ENCODE data around the gene NBR1.
"Not testable (repeated sequence)": the region's sequence is repeated elsewhere in the genome, so short reads cannot be mapped to it uniquely, and the experiment has no call there.

NBR1 gene

GRCh38 chr17:43170766-43171585 lies at the start of gene NBR1:
Gene NBR1, plus strand, starts transcription at chr17:43171214. Its CDS starts 4,586 bp downstream, at chr17:43175800.
- peak; percentile 92 for DNase-seq

GRCh38 chr17:43125133-43125966 lies 45.7 kb upstream of the NBR1 start, which contains the start of gene BRCA1:
Gene BRCA1, minus strand, starts transcription at chr17:43125364. Its CDS starts 1,268 bp downstream, at chr17:43124096.
- DNase-seq = peak; percentile 91

DNA sequence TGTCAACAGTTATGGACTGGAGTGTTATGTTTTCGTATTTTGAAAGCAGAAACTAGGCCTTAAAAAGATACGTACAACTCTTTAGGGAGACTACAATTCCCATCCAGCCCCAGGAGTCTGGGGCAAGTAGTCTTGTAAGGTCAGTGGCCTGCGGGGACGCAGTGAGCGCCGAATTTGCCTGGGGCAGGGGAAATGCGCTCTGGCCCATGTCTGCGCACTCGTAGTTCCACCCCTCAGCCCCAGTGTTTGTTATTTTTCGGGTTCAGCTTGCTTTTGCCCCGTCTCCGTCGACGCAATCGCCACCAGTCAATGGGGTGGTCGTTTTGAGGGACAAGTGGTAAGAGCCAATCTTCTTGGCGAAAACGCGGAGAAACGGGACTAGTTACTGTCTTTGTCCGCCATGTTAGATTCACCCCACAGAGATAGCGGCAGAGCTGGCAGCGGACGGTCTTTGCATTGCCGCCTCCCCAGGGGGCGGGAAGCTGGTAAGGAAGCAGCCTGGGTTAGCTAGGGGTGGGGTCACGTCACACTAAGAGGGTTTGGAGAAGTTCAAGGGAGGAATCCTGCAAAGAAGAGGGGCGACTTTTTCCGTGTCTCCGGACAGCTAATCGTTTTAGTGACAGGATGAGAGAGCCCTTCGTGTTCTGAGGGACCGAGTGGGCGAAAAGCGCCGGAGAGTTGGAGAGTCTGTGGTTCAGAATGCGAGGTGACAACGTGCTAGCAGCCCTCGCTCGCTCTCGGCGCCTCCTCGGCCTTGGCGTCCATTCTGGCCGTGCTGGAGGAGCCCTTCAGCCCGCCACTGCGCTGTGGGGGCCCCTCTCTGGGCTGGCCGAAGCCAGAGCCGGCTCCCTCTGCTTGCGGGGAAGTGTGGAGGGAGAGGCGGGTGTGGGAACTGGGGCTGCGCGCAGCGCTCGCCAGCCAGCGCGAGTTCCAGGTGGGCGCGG lies 44.8 kb upstream of the NBR1 start:
- no peak for DNase-seq

GRCh38 chr17:43126911-43127290 lies 44.1 kb upstream of the NBR1 start:
- DNase-seq = no peak

- not testable (repeated sequence) for DNase-seq
Observed at GRCh38 chr17:43127333-43127876, 43.6 kb upstream of the NBR1 start.

GRCh38 chr17:43129671-43130010 lies 41.4 kb upstream of the NBR1 start:
- no peak for DNase-seq

DNA sequence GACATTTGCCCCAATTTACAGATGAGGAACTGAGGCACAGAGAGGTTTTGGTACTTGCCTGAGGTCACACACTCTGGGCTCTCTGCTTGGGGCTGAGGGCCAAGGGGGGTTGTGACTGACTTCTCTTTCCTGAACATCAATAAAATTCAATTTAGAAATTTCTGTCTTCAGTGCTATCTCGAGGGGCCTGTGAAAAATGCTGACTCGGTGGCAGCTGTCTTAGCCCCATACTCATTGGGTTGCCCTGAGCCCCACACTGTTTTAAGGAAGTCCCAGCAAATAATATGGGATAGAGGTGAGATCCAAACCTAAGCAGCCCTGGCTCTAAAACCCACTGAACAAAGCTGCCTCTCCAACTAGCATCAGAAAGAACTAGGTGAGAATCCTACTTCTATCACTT lies 38.9 kb upstream of the NBR1 start:
- no peak for DNase-seq

GRCh38 chr17:43133439-43133838 lies 37.6 kb upstream of the NBR1 start:
- DNase-seq = not testable (repeated sequence)

DNA sequence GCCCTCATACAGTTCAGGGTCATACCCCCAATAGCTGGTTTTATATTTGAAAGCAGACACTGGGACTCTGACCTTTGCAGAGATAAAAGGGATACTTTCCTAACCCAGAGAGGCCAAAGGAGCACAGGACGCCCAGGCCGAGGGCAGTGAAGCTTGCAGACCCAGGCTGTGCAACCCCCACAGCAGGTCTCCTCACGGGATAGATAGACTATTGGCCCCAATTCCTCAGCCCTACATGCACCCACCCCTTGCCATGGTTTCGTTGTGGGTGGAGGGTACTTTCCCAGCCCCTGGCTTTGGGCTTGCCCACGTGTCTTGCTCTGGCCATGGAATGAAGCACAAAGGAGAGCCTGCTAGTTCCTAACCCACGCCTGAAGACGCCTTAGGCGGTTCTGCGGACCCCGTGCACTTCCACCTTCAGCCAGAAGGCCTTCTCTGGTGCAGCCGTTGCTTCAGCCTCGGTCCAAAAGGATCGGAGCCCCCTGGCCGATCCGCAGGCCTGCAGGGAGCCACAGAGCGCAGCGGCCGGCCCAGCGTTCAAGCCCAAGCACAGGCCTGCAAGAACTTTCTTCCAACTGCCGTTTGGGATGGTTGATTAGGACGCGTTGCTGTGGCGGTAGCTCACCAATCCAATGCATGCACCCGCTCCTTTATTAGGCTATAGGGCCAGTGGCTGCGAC lies 36.1 kb upstream of the NBR1 start:
- no peak for DNase-seq

DNA sequence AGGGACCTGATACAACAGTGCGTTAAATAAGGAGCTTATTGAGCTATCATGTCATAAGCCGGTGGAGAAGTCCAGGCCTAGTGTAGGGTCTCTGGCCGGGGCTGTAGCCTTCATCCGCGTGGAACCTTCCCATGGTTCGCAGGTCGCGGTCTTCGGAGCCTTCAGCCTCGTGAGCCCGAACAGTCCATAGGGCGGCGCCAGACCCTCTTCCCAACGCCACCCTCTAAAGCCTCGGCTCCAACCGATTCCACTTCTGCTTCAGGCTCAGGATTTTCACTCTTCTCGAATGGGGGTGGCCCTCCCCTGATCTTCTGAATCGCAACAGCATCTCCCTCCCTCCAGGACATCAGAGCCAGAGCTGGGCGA lies 35.6 kb upstream of the NBR1 start:
- no peak for DNase-seq

GRCh38 chr17:43136574-43136973 lies 34.4 kb upstream of the NBR1 start:
- DNase-seq = not testable (repeated sequence)

- not testable (repeated sequence) for DNase-seq
Observed at GRCh38 chr17:43138531-43138930, 32.5 kb upstream of the NBR1 start.

DNA sequence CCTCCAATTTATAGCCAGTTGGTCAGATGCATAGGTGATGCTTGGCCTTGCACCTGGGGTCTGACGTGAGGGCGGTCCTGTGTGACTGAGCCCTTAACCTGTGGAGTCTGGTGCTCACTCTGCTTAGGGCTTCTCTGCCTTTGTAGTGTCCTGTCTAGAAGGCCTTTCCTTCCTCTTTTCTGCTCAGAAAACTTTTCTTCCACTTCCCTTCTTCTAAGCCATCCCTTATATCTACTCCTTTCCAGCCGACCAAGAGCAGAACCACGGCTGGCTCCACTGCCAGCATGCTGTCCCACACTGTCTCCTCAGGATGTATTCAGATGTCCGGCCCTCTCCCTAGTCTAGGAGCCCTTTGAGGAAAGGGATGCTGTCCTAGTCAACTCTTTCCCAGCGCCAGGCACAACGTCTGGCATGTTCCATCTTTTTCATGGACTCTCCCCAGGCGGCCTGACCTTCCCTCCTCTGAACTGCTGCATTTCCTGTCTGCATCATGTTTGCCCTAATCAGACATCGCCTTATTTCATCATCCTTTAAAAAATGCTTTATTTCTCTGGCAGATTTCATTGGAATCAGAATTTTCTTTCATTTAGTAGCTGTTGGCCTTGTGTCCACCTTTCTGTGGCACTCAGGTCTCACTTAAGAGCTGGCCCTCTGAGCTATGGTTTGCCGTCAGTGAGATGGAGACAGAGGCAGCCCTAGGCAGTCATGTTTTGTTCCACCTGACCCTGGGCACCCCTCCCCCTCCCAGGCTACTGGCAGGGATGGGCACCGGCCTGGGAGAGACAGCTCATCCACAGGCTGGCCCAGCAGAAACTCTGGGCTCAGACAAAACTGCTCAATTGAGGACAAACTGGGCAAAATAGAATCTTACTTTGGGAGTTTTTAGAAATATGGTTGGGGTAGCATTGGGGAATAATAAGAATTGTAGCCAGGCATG lies 30.4 kb upstream of the NBR1 start:
- no peak for DNase-seq

GRCh38 chr17:43142153-43142552 lies 28.9 kb upstream of the NBR1 start:
- no peak for DNase-seq

DNA sequence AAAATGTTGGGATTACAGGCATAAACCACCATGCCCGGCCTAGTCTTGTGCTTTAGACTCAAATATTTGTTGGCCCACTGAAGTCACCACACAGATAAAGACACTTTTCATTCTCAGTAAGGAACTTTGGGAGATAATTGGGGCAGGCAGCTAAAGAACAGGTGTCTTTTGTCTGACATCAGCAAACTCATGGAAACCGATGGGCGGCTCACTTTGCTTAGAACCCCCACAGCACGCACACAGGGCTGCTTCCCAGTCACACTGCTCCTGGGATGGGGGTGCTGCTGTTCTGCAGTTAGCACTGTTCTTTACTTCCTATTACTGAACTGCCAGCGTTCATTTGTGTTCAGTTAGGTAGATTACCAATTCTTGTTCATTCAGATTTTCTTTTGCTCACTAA lies 27.8 kb upstream of the NBR1 start:
- DNase-seq = no peak

DNA sequence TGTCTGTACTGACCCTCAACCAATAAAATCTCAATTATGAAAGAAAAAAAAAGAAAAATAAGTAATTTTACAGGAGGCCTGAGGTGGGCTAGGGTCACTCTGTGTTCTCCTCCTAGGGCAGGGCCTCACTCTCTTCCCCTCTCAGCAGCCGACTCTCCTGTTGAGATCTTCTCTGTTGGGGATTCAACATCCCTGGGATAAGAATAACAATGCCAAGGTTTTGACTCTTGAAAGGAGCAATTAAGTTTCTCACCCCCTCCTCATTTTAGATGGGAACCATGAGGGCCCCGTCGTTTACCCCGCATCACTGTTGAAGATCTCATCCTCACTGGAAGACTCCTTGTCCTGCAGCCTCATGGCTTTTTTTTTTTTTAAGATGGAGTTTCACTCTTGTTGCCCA lies 24.4 kb upstream of the NBR1 start:
- no peak for DNase-seq

- DNase-seq = no peak
Observed at GRCh38 chr17:43151880-43152456, 19.0 kb upstream of the NBR1 start.

- DNase-seq = not testable (repeated sequence)
Observed at GRCh38 chr17:43153197-43153835, 17.7 kb upstream of the NBR1 start.

GRCh38 chr17:43155666-43156065 lies 15.3 kb upstream of the NBR1 start:
- no peak for DNase-seq

- DNase-seq = not testable (repeated sequence)
Observed at GRCh38 chr17:43159232-43159631, 11.8 kb upstream of the NBR1 start.
